Measurements from ENCODE around the gene LUC7L3.

The LUC7L3 gene

DNA sequence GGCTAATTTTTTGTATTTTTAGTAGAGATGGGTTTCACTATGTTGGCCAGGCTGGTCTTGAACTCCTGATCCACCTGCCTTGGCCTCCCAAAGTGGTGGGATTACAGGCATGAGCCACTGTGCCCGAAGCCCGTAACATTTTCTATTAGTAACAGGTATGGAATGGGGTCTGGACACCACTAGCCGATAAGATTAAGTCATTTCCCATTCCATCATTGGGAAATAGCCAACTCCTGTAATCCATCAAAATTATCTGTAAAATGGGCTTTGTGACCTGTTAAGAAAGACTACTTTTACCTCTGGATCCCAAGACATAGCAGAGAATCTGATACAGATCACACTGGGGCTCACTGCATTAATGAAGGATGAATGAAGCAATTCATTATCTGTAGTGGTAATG lies 3.9 kb upstream of the LUC7L3 start:
- ChIA-PET CTCF (no interaction called here), POLR2A (interaction anchor here (0.7 kb wide), 1 partner anchor 174 kb away, joined by 3 read pairs; no protein-coding TSS in a partner anchor)
- no peak for TF ChIP-seq ZNF138 (tag by site-specific recombination; IDR thresholded peaks at IDR 0.05; ENCODE audit: borderline replicate concordance)
- TF ChIP-seq, protein P1, sequence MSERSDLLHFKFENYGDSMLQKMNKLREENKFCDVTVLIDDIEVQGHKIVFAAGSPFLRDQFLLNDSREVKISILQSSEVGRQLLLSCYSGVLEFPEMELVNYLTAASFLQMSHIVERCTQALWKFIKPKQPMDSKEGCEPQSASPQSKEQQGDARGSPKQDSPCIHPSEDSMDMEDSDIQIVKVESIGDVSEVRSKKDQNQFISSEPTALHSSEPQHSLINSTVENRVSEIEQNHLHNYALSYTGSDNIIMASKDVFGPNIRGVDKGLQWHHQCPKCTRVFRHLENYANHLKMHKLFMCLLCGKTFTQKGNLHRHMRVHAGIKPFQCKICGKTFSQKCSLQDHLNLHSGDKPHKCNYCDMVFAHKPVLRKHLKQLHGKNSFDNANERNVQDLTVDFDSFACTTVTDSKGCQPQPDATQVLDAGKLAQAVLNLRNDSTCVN (tag by site-specific recombination; optimal IDR thresholded peaks at IDR 0.05) = no peak
- TF ChIP-seq IKZF3 (tag by site-specific recombination; IDR thresholded peaks at IDR 0.05) = no peak
- TF ChIP-seq ZNF274 (IDR thresholded peaks at IDR 0.05; ENCODE audit: low read length) = no peak
- TF ChIP-seq ZNF274 (tag by site-specific recombination; IDR thresholded peaks at IDR 0.05; ENCODE audit: borderline replicate concordance) = no peak
- TF ChIP-seq, protein P2, sequence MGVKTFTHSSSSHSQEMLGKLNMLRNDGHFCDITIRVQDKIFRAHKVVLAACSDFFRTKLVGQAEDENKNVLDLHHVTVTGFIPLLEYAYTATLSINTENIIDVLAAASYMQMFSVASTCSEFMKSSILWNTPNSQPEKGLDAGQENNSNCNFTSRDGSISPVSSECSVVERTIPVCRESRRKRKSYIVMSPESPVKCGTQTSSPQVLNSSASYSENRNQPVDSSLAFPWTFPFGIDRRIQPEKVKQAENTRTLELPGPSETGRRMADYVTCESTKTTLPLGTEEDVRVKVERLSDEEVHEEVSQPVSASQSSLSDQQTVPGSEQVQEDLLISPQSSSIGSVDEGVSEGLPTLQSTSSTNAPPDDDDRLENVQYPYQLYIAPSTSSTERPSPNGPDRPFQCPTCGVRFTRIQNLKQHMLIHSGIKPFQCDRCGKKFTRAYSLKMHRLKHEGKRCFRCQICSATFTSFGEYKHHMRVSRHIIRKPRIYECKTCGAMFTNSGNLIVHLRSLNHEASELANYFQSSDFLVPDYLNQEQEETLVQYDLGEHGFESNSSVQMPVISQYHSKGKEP (tag by site-specific recombination; IDR thresholded peaks at IDR 0.05) = no peak
- no peak for TF ChIP-seq GFI1B (tag by site-specific recombination; IDR thresholded peaks at IDR 0.05)
- TF ChIP-seq, protein P3, sequence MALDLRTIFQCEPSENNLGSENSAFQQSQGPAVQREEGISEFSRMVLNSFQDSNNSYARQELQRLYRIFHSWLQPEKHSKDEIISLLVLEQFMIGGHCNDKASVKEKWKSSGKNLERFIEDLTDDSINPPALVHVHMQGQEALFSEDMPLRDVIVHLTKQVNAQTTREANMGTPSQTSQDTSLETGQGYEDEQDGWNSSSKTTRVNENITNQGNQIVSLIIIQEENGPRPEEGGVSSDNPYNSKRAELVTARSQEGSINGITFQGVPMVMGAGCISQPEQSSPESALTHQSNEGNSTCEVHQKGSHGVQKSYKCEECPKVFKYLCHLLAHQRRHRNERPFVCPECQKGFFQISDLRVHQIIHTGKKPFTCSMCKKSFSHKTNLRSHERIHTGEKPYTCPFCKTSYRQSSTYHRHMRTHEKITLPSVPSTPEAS (tag by site-specific recombination; IDR thresholded peaks at IDR 0.05) = no peak
- TF ChIP-seq ZNF19 (tag by site-specific recombination; IDR thresholded peaks at IDR 0.05; ENCODE audit: low read depth) = no peak
- no peak for TF ChIP-seq ZFP37 (tag by site-specific recombination; IDR thresholded peaks at IDR 0.05)
- TF ChIP-seq ZNF548 (tag by site-specific recombination; IDR thresholded peaks at IDR 0.05) = no peak
- TF ChIP-seq, protein P4, sequence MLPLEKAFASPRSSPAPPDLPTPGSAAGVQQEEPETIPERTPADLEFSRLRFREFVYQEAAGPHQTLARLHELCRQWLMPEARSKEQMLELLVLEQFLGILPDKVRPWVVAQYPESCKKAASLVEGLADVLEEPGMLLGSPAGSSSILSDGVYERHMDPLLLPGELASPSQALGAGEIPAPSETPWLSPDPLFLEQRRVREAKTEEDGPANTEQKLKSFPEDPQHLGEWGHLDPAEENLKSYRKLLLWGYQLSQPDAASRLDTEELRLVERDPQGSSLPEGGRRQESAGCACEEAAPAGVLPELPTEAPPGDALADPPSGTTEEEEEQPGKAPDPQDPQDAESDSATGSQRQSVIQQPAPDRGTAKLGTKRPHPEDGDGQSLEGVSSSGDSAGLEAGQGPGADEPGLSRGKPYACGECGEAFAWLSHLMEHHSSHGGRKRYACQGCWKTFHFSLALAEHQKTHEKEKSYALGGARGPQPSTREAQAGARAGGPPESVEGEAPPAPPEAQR (tag by site-specific recombination; IDR thresholded peaks at IDR 0.05) = no peak
- TF ChIP-seq, protein P5, sequence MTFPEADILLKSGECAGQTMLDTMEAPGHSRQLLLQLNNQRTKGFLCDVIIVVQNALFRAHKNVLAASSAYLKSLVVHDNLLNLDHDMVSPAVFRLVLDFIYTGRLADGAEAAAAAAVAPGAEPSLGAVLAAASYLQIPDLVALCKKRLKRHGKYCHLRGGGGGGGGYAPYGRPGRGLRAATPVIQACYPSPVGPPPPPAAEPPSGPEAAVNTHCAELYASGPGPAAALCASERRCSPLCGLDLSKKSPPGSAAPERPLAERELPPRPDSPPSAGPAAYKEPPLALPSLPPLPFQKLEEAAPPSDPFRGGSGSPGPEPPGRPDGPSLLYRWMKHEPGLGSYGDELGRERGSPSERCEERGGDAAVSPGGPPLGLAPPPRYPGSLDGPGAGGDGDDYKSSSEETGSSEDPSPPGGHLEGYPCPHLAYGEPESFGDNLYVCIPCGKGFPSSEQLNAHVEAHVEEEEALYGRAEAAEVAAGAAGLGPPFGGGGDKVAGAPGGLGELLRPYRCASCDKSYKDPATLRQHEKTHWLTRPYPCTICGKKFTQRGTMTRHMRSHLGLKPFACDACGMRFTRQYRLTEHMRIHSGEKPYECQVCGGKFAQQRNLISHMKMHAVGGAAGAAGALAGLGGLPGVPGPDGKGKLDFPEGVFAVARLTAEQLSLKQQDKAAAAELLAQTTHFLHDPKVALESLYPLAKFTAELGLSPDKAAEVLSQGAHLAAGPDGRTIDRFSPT (tag by site-specific recombination; IDR thresholded peaks at IDR 0.05) = no peak
- no peak for TF ChIP-seq RBAK (tag by site-specific recombination; IDR thresholded peaks at IDR 0.05)
- no peak for TF ChIP-seq ZNF169 (tag by site-specific recombination; IDR thresholded peaks at IDR 0.05)
- TF ChIP-seq ZNF76 (tag by site-specific recombination; IDR thresholded peaks at IDR 0.05; ENCODE audit: borderline replicate concordance, low read depth) = no peak
- TF ChIP-seq, protein P6, sequence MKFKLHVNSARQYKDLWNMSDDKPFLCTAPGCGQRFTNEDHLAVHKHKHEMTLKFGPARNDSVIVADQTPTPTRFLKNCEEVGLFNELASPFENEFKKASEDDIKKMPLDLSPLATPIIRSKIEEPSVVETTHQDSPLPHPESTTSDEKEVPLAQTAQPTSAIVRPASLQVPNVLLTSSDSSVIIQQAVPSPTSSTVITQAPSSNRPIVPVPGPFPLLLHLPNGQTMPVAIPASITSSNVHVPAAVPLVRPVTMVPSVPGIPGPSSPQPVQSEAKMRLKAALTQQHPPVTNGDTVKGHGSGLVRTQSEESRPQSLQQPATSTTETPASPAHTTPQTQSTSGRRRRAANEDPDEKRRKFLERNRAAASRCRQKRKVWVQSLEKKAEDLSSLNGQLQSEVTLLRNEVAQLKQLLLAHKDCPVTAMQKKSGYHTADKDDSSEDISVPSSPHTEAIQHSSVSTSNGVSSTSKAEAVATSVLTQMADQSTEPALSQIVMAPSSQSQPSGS (tag by site-specific recombination; IDR thresholded peaks at IDR 0.05; ENCODE audit: low read depth) = no peak
- TF ChIP-seq ZNF155 (tag by site-specific recombination; IDR thresholded peaks at IDR 0.05) = no peak
- H3K36me3 ChIP-seq (ENCODE audit: control insufficient read depth in 2 of 2, insufficient read depth in 1 of 2, low read length in 2 of 2) = no peaks in the 10 kb centered on the region
- H3K27ac ChIP-seq (ENCODE audit: extremely low read depth, low read depth, low read length) = no peak overlapping the region
- H3K4me1 ChIP-seq (ENCODE audit: control insufficient read depth, insufficient read depth, low read length) = no peaks in the 10 kb centered on the region
- H3K9me3 ChIP-seq (ENCODE audit: control insufficient read depth, insufficient read depth, low read depth, low read length) = no peaks in the 10 kb centered on the region
- H3K4me3 ChIP-seq (ENCODE audit: low read depth, low read length) = no peak overlapping the region
